Measurements from ENCODE around the gene RPTOR.

The RPTOR gene

DNA sequence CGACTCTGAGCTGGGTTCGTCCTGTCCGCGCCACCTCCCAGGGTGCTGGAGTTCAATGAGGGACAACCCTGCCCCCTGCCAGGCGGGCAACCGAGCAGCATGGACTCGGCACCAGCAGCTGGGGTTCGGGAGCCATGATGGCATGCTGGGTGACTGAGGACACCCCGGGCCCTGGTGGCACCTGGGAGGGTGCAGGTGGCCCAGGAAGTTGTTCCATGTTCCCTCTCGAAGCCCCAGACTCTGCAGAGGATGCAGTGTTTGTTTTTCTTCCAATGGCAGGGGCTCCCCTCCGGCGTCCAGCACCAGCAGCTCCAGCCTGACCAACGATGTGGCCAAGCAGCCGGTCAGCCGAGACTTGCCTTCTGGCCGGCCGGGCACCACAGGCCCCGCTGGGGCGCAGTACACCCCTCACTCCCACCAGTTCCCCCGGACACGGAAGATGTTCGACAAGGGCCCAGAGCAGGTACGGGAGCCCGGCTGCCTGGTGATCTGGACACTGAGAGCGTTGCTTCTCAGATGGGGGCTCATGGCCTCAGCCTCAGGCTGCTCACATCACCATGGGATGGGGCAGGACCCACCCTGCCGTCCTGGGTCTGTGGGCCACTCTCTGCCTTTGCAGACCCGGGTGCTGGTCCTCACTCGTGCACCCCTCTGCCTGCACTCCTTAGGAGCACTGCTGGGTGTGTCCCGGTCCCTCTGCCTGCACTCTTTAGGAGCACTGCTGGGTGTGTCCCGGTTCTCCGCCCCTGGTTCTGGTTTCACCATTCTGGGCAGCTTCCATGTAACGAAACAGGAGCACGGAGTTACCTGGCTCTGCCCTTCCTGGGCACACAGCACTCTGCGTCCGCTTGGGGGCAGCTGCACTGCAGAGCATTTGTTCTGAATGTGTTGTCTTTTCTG is 378.8 kb downstream of the RPTOR start:
- DNase-seq = no peak

DNA sequence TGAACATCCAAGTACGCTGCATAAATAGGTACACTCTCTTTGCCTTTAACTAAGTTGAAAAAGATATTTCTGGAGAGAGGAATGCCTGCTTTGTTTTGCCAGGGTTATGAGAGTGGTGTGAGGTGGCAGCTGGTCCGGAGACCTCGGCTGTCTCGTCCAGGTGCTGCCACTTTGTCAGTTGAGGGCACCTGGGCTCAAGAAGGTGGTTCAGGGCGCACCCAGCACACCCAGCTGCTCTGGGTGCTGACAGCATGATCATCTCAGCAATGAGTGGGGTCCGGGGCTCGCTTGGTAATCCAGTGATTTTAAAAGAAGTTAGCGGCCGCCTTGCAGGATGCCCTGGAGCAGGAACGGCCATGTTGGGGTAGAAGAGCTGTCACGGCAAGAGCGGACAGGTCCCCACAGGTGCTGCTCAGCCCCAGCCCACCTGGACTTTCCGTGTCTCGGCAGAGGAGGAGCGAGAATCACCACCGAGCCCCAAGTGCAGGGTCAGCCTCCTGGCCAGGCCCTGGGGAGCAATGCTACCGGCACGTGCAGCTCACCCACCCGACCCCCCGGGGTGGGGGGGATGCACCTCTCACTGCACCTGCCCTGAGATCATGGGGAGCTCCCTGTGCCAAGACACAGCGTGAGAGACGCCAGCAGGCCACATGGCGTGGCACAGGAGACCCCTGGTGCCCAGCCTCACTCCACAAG is 379.6 kb downstream of the RPTOR start:
- no peak for DNase-seq

DNA sequence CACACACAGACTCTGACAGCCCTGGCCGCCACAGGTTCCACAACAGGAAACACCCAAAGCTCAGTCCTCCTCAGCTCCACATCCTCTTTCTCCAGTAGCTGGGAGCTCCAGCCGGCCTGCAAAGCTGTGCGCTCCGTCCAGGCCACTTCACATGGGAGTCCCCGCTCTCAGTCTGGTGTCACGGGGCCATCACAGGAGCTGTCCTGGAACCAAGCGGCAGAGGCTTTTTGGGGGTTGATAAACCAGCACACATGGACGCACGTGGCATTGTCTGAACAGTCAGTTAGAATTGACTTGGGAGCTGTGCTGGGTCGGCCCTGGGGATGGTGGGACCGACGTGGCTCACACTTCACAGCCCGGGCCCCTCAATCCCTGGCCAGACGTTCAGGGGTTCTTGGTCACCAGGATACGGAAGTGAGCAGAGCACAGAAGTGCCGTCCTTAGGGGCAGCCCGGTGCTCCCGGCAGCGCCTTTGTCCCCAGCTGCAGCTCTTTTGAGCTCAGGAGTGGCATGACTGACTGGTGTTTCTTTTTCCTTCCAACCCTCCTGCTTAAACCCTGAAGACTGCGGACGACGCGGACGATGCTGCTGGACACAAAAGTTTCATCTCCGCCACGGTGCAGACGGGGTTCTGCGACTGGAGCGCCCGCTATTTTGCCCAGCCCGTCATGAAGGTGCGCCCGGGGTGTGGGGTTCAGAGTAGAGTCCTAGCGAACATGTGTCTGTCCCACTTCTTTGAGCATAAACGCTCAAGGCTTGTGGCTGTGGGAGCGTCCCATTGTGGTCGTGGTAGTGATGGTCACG is 380.4 kb downstream of the RPTOR start:
- DNase-seq = no peak

DNA sequence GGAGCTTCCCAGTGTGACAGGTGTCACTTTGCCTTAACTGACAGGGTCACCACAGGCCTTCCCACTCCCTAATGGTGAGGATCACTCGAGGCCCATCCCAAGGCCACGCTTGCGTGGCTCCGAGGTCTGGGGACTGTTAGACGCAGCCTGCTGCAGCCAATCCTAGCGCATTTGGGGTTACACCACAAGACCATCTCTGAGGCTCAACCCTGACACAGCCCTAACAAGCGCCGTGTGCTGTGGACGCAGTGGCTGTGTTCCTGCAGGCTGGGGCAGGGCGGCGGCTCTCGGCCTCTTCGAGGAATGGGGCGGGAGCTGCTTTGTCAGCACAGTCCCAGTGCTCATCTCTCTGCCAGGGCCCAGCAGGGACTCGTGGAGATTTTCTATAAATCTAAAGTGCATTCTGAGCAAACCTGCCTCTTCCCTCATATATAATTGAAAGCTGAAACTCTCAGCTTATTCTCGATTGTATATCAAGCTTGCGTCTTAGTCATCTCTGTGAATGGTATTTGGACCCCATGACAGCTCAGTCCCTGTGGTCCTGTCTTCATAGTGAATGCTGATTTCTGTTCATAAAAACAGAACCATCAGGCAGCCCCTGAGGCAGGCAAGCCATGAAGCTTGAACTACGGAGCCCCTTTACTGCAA is 381.2 kb downstream of the RPTOR start:
- no peak for DNase-seq

DNA sequence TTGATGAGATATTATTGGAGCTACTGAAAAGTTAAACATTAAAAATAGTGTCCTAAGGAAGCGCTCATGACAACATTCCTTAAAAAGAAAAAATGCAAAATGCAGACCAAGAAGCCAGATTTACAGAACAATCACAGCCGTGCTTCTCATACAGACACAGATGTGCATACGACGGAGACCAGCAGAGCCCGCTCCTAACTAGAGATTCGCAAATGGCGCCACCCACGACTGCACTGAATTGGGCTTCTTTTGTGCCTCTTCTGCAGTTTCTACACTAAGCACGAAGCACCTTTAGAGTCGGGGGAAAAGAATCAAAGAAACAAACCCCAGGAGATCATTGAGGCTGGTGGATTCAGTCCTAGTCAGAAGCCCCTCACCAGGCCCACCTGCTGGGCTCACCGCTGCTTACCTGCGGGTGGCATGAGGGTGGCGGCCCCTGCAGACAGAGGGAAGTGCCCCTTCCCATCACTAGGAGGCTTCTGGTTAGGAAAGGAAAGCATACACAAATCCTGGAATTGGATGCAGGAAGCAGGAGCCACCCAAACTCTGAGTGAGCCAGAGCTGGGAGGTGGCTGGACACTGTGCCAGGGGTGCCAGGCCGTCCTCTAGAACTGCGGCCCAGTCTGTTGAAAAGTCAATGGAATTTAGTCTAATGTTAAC is 382.1 kb downstream of the RPTOR start:
- DNase-seq = no peak

DNA sequence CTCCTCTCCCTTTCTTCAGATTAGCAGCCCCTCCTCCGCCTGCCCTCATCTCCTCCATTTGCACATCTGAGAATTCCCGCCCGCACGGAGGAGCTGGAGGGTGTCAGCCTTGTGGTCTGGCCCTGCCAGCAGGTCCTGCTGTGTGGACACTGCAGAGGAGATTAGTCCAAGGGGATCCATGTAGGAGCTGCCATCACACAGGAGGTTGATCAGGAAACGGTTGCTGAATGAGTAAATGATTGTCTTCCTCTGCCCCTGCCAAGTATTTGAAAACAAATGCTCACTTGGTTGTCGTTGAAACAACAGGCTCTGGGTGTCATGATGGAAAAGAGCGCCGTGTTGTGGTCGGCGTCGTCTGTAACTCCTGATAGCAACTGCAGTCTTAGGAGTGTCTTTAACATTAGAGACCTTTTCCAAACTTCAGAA is 383.2 kb downstream of the RPTOR start:
- DNase-seq = no peak

DNA sequence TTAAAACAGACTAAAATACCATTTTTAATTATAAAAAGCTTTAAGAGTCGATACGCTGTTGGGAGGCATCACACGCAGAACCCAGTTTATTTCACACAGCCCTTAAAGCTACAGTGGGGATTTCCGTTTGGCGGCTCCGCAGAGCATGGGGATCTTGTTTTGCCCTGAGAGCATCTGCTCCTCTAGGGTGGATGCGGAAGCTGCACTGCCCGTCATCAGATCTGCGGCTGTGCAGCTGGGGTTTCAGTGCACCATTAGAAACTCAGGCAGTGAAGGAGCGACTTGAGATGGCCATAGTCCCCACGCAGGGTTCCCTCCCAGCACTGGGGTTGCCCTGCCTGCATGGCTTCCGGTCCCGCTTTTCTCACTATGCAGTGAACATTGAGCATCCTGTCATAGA is 384.8 kb downstream of the RPTOR start:
- no peak for DNase-seq

DNA sequence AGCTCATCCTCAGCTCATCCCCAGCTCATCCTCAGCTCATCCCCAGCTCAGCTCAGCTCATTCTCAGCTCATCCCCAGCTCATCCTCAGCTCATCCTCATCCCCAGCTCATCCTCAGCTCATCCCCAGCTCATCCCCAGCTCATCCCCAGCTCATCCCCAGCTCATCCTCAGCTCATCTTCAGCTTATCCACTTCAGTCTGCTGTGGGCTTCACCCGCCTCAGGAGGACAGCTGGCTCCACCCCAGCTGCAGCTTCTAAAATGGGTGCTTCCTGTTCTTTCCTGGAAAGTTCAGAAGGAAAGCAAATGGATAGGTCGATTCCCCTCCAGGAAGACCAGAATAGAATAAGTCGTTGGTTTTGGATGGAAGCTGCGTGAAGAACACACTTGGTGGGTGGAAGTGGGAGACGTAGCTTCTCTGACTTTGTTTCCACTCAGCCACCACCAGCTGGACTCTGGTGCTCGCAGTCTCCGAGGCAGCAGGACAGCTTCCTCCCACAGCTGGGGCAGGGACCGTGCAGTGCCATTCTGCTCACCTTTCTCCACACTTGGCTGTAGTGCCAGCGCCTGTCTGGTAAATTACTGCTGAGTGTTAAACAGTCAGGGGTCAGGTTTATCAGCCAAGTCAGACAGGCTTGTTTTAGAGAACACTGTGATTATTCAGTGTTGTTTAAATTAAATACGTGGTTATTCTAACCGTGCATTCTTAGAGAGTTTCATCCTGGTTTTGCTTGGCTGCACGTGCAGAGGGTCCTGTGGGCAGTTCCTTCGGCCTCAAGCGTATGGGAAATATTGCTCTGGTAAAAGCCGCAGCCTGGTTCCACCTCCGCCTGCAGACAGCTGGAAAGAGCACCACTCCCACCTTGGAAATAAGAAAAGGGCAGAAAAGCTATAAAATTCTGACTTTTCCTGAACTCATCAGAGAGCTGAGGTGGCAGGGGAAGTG is 386.0 kb downstream of the RPTOR start:
- DNase-seq = no peak

DNA sequence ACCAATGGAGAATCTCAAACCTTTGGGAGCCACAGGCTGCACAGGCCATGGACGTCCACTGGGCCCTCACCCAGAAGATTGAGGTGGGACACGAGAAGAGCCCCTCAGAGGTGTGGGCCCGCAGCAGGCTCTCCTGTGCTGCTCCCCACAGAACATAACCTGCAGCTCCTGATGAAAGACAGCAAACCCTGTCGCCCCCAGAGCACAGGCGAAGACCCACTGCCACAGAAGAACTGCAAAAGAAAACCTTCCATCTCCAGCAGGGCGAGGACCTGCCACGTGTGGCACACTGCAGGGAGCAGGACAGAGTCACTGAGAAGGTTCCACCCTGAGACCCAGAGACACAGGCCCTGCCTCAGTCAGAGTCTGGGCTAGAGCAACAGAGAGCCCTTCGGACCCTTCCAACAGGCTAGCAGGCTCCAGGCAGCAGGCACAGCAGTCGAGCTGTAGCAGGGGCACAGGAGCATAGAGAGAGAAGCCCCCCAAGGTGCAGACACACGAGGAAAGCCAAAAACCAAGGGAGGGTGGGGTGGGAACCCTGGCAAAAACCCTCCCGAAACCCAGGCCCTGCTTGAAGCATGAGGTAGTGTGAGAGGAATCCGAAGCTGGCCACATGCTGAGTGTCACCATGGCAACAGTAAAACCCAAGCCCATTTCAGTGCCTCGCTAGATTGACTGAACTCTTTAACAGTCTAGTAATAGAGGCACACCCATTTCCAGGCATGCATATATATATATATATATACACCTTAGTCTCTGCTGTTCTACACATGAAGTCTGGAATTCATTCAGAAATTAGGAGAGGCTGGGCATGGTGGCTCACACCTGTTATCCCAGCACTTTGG is 387.0 kb downstream of the RPTOR start:
- no peak for DNase-seq

DNA sequence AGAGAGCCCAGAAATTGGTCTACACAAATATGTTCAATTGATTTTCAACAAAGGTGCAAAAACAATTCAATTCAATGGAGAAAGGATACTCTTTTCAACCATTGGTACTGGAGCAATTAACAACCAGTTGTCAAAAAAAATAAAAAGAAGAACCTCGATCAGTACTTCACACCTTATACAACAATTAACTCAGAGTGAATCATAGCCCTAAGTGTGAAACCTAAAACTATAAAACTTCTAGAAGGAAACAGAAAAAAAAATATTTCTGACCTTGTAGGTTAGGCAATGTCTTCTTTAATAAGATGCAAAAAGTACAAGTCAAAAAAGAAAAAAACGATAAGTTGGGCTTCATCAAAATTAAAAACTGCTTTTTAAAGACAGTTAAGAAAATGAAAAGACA is 390.9 kb downstream of the RPTOR start:
- DNase-seq = no peak

DNA sequence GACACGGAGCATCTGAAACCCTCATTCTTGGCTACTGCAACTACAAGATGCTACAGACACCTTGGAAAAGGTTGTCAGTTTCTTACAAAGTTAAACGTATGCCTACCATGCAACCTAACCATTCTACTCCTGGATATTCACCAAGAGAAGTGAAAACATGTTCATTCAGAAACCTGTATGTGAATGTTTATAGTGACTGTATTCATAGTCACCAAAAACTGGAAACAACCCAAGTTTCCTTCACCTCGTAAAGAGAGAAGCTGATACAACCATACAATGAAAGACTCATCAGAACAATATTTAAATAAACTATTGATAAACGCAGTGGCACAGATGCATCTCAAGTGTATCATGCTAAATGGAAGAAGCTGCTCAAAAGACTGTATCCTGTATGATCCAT is 391.6 kb downstream of the RPTOR start:
- DNase-seq = no peak

DNA sequence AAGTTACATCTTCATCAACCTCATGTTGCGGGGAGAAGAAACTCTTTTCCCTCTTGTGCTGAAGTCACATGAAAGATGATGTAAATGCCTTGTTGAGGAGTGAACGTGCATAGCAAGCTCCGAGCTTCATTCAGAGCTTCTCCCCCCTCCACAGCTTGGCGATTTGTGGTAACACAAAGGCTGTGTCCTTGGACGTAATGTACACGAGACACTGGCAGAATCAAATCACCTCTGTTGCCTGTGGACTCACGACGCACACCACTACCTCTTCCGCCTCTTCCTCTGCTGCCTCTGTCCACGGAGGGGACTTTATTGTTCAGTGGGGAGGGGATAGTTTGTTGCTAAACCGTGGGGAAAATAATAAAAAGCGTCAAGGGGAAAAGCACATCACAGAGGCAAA is 392.1 kb downstream of the RPTOR start:
- DNase-seq = no peak

DNA sequence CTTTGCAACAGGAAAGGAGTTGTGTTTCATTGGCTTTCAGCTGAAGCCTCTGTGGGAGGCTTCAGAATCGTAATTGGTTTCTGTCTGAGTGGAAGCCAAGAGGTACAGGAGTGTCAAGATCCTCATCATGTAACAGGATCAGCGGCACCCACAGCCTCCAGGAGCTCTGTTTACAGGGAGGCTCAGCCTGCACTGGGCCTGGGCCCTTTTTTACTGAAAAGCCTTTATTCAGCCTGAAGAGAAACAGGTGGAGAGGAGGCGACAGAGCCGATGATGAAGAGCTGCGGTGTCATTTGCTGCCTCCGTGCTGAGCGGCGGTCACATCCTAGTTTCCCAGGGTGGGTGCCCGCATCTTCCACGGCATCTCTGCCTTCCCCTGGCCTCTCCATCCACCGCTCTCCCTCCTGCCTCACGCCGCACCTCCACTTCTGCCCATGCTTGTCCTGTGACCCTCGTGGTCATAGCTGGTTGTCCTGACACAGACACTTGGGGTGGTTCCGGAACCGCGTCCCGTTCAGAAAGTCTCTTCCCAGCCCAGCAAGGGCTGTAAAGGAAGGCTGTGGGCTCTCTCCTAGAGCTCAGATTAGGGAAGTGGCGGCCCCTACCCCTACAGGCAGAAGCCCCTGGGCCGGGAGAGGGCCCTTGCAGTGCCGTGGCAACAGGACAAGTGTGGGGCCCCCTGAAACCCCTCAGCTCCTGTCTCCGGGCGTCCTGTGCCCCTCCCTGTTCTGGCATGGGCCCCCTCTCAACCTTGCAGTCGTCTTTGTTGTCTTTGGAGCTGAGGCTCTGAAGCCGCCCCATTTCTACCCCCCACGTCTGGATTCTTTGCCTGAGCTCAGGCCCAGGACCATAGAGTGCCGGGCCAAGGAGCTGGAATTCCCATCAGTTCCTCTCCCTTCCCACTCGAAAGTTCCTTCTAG is 393.1 kb downstream of the RPTOR start:
- DNase-seq = no peak

DNA sequence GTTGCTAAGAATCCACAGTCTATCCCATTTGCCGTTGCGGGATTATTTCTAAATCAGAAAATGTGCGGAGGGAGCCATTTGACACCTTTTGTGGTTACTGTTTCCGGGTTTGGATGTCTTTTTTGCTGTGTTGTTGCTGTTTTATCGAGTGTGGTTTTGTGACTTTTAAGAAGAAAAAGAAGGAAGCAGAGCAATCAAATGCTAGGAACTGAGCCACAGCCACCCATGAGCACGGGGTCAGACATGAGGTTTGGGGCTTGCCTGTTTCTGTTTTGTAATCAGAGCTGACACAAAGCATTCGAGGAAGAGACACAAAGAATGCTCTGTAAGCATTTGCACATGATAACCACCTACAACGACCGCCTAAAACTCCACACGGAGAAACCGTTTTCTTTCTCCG is 393.9 kb downstream of the RPTOR start:
- no peak for DNase-seq

DNA sequence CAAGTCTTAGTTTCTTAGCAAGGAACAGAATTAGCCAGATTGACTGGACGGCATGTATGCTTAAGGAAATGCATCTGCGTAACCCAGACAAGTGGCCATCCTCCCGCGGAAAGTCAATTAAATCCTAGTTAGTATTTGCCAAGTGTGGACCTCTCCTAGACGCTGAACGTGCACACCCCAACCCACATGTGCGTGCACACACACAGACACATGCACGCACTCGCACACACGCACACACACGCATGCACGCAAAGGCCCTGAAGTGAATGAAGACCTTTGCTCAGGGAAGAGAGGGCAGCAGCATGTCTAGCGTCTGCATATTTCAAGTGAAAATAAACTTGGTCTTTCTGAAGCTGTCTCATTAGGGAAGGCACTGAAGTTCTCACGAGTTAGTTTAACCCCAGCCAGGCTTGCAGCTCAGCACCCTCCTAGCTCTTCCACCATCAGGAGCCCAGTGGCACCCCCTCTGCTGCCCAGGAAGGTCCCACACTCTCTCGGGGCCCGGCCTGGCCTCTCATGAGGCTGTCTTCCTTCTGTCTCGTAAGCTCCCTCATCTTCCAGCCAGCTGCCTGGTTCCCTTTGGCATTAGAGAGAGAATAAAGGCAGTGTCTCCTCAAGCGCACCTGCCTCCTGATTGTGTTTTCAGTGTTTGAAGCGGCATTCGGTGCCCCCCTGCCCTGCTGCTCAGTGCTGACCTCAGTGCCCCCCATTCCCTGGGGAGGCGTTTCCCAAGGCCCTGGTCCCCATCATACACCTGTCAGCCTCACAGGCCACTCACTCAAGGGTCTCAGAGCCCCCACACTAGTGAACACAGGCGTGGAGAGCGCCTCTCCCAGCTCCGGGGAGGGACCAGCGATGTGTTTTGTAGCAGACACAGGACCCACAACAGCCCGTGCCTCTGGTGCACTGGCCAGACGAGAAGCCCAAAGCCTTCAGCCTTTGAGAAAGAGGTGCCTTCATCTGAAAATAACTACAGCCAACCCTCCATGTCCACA is 394.8 kb downstream of the RPTOR start:
- DNase-seq = no peak

DNA sequence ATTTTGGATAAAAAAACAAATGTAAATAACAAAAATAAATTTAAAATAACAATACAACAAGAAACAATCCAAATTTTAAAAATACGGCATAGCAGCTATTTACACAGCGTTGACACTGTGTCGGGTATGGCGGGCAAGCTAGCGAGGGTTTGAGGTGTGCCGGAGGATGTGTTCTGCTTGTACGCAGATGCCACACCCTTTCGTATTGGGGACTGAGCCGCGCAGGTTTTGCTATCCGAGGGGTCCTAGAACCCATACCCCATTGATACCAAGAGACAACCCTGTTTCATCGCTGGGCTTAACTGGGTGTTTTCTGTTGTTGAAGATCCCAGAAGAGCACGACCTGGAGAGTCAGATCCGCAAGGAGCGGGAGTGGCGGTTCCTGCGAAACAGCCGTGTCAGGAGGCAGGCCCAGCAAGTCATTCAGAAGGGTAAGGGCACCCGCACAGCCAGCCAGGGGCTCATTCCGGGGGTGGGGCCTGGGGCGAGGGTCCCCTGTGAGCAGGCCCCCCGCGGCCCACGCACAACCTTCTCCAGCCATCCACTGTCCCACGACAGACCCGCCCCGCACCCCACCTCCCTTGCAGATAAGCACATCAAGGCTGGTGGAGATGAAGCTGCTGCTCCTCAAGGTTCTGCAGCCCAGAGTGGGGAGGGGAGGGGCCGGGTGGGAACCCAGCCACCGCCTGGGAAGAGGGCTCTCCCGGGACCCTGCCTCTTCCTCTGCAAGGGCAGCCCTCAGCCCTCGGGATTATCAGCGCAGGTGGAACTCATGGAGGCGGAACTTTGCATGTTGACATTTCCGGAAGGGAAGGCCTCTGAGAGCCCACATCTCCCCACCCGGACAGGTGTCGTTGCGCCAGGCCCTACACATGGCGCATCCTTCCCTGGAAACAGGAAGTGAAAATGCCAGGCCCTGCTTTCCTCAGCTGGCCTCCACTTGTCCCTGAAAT is 395.8 kb downstream of the RPTOR start:
- DNase-seq = no peak

DNA sequence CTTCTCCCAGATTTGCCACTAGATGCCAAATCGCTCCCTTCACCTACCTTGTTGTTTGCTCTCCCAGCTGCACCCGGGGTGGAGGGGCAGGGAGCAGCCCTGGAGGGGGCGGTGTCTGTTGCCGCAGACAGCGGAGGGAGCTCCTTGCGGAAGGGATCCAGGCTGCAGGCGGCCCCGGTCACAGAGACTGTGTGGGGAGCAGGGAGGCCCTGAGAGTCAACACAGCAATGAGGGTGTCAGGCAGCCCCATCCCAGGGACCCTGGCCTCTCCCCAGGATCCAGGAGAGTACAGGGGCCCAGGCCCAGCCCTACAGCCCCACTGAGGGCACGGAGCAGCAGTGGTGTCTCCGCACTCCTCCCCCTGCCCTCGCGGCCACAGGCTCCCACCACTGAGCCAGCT is 396.5 kb downstream of the RPTOR start:
- no peak for DNase-seq

Data from NCI-H82 (cell line).